T-helper 1 cell treated with Interleukin-12 subunit alpha and Interleukin-12 subunit beta and Interleukin-4 antibody, amounts not matched to agents 30 ng/mL and 1 ng/mL, for 36 hours (primary cell): ENCODE data around the gene STARD6. TPM values are rescaled to one million over a fixed set of nuclear protein-coding genes. Genes with fewer than 3 reads are reported as not detected.
"Not testable (repeated sequence)": the region's sequence is repeated elsewhere in the genome, so short reads cannot be mapped to it uniquely, and the experiment has no call there.

Experiments used
- intact Hi-C: fragments of 100-400 bp; cut with micrococcal nuclease; formaldehyde crosslinking; loops from one replicate; pipeline ENCODE4 v1.15.1; 2024
- total RNA-seq: library from RNA; stranded (reverse); gene quantifications from 2 replicates; pipeline ENCODE4 v1.2.3, GENCODE V29; 2022

The STARD6 gene
- total RNA-seq, 1 donor from 2014 or later, result not detected

DNA sequence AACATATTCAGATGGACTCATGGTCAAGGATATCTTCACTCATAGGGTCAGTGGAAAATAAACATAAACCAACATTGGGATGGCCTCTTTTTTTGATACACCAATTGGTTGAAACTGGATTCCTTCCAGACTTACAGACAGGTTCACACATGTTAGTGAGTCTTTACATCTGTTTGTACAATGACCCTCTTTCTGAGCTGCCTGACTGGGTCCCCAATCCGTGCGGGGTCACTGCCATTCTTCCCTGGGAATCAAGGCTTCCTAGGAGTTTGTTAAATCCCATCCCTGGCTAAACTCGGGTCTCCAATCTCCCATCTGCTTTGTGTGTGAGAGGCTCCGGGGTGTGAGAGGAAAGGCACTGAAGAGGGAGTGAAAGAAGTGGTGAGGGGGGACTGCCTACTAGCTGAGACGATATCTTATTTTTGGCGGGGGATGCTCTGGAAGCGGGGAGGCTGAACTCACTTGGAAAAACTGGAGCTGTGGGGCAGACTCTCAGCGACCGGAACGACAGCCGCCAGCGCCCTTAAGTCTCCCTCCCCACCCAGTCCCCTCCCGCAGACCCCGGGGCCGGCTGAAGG lies 487 bp downstream of the STARD6 start:
- intact Hi-C loops, result loop anchor here (1.0 to 5.0 kb wide), 9 partner anchors 35 to 1230 kb away; partner anchors contain the start of genes MBD2 and TCF4

DNA sequence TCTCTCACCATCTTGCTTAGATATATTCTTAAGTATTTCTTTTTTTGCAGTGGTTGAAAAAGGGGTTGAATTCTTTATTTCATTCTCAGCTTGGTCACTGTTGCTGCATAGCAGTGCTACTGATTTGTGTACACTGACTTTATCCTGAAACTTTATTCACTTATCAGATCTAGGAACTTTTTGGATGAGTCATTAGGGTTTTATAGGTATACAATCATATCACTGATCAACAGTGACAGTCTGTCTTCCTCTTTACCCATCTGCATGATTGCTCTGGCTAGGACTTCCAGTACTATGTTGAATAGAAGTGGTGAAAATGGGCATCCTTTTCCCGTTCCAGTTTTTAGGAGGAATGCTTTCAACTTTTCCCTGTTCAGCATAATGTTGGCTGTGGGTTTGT lies 6.5 kb downstream of the STARD6 start:
- intact Hi-C loops, result no loop called here

DNA sequence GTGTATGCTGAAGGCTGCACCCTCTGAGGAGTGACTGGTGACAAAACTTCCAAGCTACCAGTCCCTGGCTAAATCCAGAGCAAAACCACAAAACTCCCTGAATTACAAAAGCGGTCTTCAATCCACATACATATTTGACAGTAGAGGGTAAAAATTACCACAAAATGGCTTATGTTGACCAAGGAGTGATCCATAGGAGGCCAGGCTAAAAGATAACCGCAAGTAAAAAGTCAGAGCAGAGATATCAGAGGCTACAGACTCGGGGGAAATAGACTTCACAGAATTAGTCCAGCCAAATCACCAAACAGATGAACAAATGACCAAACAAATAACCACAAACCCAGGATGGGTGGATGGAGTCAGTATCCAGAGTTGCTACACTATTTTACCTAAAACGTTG lies 19.4 kb downstream of the STARD6 start:
- intact Hi-C loops, result no loop called here

DNA sequence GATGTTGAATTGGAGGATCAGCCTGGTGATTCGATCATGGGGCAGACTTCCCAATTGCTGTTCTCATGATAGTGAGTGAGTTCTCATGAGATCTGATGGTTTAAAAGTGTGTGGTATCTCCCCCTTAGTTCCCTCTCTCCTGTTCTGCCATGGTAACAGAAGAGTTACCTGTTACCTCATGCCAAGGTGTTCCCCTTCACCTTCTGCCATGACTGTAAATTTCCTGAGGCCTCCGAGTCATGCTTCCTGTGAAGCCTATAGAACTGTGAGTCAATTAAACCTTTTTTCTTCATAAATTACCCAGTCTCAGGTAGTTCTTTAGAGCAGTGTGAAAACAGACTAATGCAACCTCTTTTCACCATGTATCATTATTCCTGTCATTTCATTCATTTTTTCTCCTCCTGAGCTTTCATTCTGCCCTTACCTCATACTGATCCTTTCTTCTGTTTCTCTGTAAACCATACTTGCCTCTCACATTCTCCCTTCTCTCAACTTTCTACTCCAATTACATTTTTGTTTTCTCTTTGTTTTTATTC lies 22.0 kb downstream of the STARD6 start:
- intact Hi-C loops, result no loop called here

DNA sequence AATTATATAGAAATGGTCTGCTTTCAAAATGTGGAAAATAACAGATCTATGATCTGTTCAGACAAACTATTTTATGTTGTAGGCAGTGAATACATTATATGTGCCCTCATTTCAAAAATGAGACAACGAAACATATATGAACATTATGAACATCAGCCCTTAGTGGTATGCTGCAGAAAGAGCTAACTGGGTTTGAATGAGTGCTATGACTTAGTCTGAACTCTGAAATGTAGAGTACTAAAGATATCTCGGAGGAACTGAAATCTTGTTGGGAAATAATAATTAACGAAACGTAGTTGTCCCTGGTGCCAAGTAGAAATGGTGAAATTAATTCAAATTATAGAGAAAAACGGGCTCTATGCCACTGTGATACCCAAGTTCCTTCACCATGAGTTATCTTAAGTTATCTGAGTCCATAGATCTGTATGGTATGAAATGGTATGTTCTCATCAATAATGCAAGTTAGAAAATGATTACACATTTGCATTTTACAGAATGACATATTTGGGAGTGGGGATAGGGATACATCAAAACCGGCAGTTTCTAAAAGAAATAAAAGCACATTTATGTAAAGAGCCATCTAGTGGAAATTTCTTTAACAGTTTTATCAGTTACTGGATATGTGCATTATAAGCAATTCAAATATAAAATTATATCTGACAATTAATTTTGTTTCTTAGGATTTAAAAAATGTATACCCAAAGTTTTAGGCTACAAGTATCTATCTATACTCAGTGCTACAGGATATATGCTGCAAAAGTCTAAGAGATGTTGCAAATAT lies 26.7 kb downstream of the STARD6 start:
- intact Hi-C loops, result no loop called here

DNA sequence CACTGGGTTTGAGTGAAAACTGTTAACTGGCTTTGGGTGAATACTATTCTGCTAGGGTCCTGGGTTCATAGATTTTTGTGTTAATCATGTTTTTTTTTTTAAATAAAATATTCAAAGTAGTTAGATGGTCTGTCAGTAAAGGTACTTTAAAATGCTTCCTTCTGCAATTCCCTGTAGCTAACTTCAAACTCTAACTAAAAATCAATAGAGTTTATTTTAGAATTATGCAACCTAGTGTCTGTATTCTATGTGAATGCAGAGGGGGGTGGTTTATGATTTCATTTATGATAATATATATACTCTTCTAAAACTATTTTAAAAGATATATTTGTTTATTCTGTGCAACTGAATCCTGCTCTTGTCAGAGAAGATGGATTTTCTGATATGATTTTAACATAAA lies 27.9 kb downstream of the STARD6 start:
- intact Hi-C loops, result loop anchor here (10.0 kb wide), 1 partner anchor 425 kb away; no protein-coding TSS in a partner anchor

DNA sequence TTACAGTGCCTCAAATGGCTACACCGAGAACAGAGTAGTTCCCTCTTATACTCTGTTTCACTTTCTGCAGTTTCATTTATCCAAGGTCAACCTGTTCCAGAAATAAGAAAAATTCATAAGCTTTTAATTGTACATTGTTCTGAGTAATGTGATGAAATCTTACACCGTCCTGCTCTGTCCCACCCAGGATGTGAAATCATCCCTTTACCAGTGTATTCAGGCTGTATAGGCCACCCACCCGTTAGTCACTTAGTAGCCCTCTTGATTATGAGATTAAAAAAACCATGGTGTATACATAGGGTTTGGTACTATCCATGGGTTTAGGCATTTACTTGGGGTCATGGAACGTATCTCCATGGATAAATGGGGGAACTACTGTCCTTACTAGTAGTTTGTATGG lies 29.8 kb downstream of the STARD6 start:
- intact Hi-C loops, result loop anchor here (10.0 kb wide), 1 partner anchor 423 kb away; no protein-coding TSS in a partner anchor

DNA sequence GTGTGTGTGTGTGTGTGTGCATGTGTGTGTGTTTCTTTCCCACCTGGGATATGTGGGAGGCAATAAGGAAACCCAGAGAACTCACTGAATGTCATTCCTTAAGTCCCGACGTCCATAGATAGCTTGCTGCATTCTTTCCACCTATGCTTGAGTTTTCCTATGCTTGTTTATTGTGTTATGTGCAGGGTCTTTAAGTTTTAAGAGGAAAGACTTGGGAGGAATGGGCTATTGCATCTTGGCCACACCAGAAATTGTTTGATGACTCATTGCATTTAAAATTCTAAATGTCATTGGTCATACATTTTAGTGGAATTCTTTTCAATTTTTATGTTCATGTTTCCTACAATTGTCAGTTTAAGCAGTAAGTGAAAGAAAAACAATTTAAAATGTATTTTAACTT lies 33.7 kb downstream of the STARD6 start:
- intact Hi-C loops, result loop anchor here (10.0 kb wide), 1 partner anchor 419 kb away; no protein-coding TSS in a partner anchor

DNA sequence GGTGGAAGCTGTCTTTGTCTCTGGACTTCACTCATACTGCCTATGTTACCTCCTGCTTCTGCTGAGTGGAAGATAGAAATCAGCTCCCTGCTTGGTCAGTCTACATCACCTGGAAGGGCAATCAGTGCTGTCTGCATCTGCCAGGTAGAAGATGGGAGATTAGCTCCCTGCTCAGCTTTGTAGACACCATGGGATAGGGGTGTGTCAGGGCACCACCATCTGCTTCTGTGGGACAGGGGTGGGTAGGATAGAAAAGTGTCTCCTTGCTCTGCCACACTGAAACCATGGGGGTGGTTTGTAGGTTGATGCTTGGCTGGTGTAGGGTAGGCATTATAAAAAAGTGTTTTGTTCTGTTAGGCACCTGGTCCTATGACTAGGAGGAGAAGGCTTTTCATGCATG lies 34.1 kb downstream of the STARD6 start:
- intact Hi-C loops, result loop anchor here (10.0 kb wide), 1 partner anchor 419 kb away; no protein-coding TSS in a partner anchor

DNA sequence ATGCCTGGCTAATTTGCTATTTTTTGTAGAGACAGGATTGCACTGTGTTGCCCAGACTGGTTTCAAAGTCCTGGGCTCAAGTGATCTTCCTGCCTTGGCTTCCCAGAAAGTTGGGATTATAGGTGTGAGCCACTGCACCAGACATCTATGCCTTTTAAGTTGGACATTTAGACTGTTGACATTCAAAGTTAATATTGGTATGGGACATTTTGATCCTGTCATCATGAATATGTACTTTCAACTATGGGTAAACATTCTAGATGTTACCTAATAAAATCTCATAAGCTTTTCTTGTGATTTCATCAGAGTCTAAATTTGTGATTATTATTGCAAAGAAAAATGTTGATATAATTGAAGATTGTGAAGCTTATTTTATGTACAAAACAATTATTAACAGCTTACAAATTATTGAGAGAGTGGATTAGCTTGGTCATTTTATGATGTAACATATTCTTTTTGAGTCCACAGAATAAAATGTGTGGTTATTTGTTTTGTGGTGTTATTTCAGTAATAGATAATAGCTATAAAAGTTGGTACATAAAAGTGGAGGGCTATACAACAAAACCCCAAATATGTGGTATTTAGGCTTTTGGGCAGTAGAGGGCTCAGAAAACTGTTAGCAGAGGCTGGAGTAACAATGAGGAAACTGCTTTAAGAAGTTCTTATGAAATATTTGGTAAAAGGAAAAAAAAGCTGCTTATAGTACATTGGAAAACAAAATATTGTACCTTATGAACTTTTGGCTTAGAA lies 41.4 kb downstream of the STARD6 start:
- intact Hi-C loops, result no loop called here

DNA sequence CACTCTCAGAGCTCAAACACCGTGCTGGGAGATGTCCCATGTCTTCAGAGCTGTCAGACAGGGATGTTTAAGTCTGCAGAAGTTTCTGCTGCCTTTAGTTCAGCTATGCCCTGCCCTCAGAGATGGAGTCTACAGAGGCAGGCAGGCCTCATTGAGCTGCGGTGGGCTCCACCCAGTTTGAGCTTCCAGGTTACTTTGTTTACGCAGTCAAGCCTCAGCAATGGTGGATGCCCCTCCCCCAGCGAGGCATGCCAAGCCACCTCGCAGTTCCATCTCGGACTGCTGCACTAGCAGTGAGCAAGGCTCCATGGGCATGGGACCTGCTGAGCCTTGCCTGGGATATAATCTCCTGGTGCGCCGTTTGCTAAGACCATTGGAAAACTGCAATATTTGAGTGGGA lies 48.1 kb downstream of the STARD6 start:
- intact Hi-C loops, result not testable (repeated sequence)

DNA sequence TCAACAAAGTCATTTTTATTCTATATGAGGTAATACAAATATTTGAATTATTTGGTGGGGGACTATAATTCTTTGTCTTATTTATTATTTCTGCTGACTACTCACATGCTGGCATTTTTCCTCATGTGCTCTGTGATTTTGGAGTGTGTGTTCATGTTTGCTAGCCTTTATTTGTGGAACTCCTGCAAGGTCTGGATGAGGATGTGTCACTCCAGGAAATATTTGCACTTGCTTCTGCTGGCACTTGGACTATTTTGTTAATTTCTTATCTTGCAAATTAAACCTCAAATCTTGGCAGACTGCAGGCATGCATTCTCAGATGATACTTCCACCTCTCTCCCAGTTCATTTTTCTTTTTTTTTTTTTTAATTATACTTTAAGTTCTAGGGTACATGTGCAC lies 54.2 kb downstream of the STARD6 start:
- intact Hi-C loops, result no loop called here

DNA sequence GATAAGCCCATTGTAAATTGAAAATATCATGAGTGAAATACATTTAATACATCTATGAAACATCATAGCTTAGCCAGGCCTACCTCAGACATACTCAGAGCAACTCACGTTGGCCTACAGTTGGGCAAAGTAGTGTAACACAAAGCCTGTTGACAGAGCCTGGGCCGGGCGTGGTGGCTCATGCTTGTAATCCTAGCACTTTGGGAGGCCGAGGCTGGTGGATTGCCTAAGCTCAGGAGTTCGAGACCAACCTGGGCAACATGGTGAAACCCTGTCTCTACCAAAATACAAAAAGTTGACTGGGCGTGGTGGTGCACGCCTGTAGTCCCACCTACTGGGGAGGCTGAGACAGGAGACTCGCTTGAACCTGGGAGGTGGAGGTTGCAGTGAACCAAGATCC lies 58.7 kb downstream of the STARD6 start:
- intact Hi-C loops, result not testable (repeated sequence)

DNA sequence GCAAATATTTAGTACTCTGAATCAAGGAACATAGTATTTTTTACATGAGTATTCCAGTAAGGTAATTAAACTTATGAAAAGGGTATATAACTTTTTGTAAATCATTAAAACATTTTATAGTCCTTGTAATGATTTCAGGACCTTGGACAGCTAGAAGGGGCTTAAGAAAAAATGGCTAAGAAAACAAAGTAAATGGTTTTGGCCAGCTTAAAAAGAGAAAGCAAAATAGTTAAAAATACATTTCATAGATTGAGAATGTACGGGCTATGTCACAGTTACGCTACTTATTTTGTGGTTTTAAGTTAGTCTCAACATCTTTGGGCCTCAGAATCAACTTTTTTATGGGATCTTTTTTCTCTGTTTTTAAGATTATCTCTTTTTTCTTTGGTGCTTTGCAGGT lies 61.6 kb downstream of the STARD6 start:
- intact Hi-C loops, result no loop called here

DNA sequence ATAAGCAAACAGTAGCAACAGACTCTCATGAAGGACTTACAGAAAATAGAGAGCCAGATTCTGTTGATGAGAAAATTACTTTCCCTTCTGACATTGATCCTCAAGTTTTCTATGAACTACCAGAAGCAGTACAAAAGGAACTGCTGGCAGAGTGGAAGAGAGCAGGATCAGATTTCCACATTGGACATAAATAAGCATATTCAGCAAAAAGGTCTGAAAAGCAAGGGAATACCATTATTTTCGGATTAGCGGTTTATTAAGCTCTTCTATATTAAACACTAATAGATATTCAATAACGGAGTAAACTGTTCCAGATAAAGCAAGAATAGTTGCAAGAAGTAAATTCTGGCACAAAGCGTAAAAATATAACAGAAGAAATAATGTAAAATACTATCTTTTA lies 63.4 kb downstream of the STARD6 start:
- intact Hi-C loops, result no loop called here

DNA sequence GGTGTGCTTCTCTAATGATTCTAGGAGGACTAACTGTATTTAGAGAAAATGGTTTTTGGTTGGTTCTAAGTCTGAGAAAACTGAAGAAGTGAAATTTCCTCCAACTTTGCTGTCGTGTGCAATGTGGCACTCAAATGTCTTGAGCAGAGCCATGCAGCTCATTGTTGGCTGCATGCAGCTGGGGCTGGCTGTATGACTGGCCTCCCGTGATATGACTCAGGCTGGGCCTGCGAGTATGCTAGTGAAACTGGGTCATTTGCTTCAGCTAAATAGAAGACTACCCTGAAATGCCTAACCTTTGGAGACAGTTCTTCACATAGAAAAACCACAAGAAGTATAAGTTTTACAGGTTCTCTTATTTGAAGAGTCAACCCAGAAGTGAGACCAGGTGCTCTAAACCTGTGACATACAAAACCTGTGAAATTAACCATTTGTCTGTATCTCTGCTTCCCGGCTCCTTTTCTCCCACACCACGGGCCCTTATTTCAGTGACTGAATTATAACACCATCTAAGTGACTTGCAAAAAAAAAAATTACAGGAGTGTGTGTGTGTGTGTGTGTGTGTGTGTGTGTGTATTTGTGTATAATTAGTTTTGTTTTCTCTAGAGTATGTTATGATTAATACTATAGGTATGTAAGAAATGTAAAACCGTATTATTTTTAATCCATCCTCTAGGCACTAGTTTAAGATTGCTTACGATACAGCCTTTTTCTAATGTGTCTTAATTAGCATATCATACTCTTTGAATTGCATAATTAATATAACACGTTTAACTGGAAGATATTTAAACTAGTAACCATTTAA lies 72.5 kb downstream of the STARD6 start:
- intact Hi-C loops, result loop anchor here (1.0 kb wide), 5 partner anchors 16 to 136 kb away; partner anchors contain the start of genes C18orf54, MBD2, POLI and STARD6

DNA sequence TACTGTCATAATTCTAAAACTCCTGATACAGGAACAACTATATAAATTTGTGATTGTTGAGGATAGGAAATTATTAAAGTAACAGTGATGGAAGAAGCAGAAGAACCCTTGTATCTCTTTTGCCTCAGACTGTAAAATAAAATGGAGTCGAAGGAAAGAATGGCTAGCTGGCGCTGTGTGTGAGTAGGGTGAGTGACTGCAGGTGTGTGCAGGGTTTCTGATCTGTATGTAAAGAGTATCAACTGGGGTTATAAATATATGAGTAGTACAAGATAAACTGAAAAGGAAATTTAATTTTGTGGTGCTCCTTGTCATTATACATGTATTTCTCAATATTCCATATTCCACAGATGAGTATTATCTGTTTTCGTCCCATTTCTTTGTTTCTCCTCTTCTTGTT lies 73.1 kb downstream of the STARD6 start:
- intact Hi-C loops, result no loop called here

DNA sequence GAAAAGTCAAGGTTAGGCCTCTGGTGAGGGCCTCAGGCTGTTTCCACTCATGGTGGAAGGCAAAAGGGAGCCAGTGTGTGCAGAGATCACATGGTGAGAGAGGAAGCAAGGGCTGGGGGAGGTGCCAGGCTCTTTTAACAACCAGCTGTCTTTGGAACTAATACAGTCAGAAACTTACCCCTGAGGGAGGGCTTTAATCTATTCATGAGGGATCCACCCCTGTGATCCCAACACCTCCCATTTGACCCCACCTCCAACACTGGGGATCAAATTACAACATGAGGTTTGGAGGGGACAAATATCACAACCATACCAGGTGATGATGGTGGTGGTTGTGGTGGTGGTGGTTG lies 77.5 kb downstream of the STARD6 start:
- intact Hi-C loops, result no loop called here

DNA sequence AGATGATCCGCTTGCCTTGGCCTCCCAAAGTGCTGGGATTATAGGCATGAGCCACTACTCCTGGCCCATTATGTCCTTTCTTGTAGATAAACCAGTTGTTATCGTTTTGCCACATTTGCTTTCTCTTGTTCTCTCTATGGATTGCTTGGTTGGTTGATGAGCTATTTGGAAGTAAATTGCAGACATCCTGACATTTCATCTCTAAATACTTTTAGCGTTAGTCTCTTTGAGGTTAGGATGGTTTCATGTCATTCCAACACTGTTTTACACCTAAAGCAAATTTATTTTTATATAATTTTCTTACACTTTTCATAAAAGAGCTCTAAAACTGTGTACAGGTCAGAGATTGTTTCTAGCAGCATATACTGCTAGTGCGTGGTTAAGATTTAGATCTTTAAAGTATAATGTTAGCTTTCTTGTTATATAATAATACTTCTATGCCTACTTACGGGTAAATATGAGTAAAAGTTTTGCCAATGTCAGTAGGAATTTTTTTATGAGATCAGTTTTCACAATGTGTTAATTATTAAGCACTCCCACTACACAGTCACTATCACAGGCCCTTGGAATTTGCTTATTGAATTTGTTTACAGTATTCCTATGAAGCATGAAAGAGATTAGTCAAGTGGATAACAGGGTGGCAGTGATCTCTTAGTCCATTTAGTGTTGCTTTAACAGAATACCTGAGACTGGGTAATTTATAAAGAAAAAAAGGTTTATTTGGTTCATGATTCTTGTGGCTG lies 78.0 kb downstream of the STARD6 start:
- intact Hi-C loops, result loop anchor here (10.0 kb wide), 1 partner anchor 715 kb away; no protein-coding TSS in a partner anchor

DNA sequence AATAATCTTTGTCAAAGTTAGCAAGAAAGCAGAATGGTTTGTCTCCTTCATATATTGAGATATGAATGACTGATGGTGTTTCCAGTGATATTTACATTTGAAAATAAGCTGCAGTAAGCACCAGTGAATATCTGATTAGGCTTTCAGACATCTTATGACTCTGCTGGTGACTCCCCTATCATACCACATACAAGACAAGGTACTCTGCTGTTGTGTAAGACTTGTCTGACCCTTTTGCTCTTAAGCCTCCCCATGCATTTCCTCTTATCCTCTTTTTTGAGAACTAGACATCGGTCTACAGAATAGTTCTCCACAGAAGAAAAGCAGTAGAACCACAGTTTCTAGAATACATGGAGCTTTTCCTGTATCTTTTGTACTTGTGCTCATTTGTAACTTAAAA lies 79.0 kb downstream of the STARD6 start:
- intact Hi-C loops, result loop anchor here (10.0 kb wide), 1 partner anchor 714 kb away; no protein-coding TSS in a partner anchor
